ENCODE results near the gene SV2A.
A peak's percentile ranks its signal among the peaks of the same experiment; 100 is the strongest.
"Not testable (repeated sequence)": the region's sequence is repeated elsewhere in the genome, so short reads cannot be mapped to it uniquely, and the experiment has no call there.

Gene SV2A

GRCh38 chr1:149886396-149887195, 31.0 kb downstream of the SV2A start:
- DNase-seq (ENCODE audit: low spot score): peak; percentile 95

- DNase-seq (ENCODE audit: low spot score): not testable (repeated sequence)
Observed at GRCh38 chr1:149886121-149886395, 31.6 kb downstream of the SV2A start.

GRCh38 chr1:149885339-149886120, 32.1 kb downstream of the SV2A start:
- peak; percentile 89 for DNase-seq (ENCODE audit: low spot score)

- no peak for DNase-seq (ENCODE audit: low spot score)
Observed at GRCh38 chr1:149884433-149885338, 33.0 kb downstream of the SV2A start.

- no peak for DNase-seq (ENCODE audit: low spot score)
Observed at GRCh38 chr1:149883598-149884247, 33.9 kb downstream of the SV2A start.

- no peak for DNase-seq (ENCODE audit: low spot score)
Observed at GRCh38 chr1:149881876-149882275, 35.8 kb downstream of the SV2A start.

GRCh38 chr1:149879556-149879955, 38.1 kb downstream of the SV2A start:
- no peak for DNase-seq (ENCODE audit: low spot score)

GRCh38 chr1:149877211-149877946, 40.3 kb downstream of the SV2A start:
- no peak for DNase-seq (ENCODE audit: low spot score)

GRCh38 chr1:149873060-149873459, 44.6 kb downstream of the SV2A start:
- not testable (repeated sequence) for DNase-seq (ENCODE audit: low spot score)

GRCh38 chr1:149866887-149867286, 50.8 kb downstream of the SV2A start:
- DNase-seq (ENCODE audit: low spot score): not testable (repeated sequence)

- DNase-seq (ENCODE audit: low spot score): not testable (repeated sequence)
Observed at GRCh38 chr1:149861497-149862054, 56.1 kb downstream of the SV2A start.

GRCh38 chr1:149860684-149861496, 56.8 kb downstream of the SV2A start:
- DNase-seq (ENCODE audit: low spot score): not testable (repeated sequence)

GRCh38 chr1:149860271-149860670, 57.4 kb downstream of the SV2A start:
- DNase-seq (ENCODE audit: low spot score): not testable (repeated sequence)

All from AG08395 (cell line).